Activated CD4-positive, alpha-beta T cell treated with anti-CD3 and anti-CD28 coated beads, Interleukin-2, amount 10 ng/mL, durations not matched to agents 24 days and 14 days (primary cell): ENCODE results near the gene ZNF282. TPM values are rescaled to one million over a fixed set of nuclear protein-coding genes. Genes with fewer than 3 reads are reported as not detected.
"Not testable (repeated sequence)": the region's sequence is repeated elsewhere in the genome, so short reads cannot be mapped to it uniquely, and the experiment has no call there.

Source experiments
- DNase-seq: peaks from one replicate; pipeline ENCODE4 v3.0.0; 2022
- H3K27ac Mint-ChIP-seq: one replicate; pipeline ENCODE4 v1.8.0; 2022; ENCODE audit warnings: mild to moderate bottlenecking, mixed read lengths
- H3K27me3 Mint-ChIP-seq: one replicate; pipeline ENCODE4 v1.8.0; 2022; ENCODE audit warnings: mixed read lengths
- H3K36me3 Mint-ChIP-seq: one replicate; pipeline ENCODE4 v1.8.0; 2022; ENCODE audit warnings: low read depth, mild to moderate bottlenecking, mixed read lengths
- H3K4me1 Mint-ChIP-seq: one replicate; pipeline ENCODE4 v1.8.0; 2021; ENCODE audit warnings: mixed read lengths
- H3K4me3 Mint-ChIP-seq: one replicate; pipeline ENCODE4 v1.8.0; 2022; ENCODE audit warnings: mild to moderate bottlenecking, moderate library complexity, mixed read lengths
- H3K9me3 Mint-ChIP-seq: one replicate; pipeline ENCODE4 v1.8.0; 2021; ENCODE audit warnings: mixed read lengths
- intact Hi-C: fragments of 100-400 bp; cut with micrococcal nuclease; formaldehyde crosslinking; loops from one replicate; pipeline ENCODE4 v1.15.1; 2023
- total RNA-seq: library from RNA; stranded (reverse); gene quantifications from 2 replicates; pipeline ENCODE4 v1.2.3, GENCODE V29; 2022

The ZNF282 gene
- total RNA-seq, 1 donor from 2014 or later = 49.9 TPM

DNA sequence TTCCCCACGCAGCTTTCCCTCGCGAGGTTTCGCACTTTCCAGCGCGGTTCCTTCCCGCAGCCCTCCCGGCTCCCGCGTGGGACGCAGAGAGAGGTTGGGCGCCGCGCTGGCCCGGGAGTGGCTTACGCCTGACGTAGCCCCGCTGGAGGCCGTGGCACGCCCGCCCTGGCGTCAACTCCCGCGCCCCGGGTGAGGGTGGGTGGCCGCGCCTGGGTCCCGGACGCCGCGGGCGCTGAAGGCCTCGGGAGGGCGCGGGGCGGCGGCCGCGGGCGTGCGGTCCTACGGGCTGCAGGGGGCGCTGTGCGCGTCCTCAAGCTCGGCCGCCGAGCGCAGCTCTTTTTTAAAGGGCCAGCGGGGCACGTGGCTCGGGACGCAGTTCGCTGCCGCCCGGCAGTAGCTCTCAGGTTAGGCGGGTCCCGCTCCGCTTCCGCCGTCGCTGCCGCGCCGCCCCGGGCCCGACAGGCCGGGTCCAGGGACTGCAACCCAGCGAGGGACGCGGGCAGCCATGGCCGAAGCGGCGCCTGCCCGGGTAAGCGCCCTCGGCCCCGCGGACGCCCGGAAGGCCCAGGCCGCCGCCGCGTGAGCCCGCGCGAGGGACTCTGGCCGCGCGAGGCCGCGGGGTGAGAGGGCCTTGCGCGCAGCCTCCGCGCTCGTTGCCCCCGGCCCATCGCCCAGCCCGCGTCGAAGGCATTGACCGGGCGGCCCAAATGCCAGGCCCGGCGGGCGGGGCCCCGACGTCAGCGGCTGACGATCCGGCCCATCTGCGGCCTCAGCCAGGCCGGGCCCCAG, 66.7 kb downstream of the ZNF282 start, which contains the start of gene ZNF783:
Gene ZNF783 (plus strand): TSS at position 368 of the 789 bp plus-strand sequence. CDS start 138 bp downstream, at position 506.
- peak; percentile 96 for DNase-seq
- Mint-ChIP-seq H3K36me3 (peaks cover 28% of the 10 kb centered on the region), H3K27ac (peak within 1 kb of the TSS; percentile 97), H3K9me3 (no peaks in the 10 kb centered on the region), H3K4me3 (peak within 1 kb of the TSS; percentile 85), H3K27me3 (no peaks in the 10 kb centered on the region), H3K4me1 (peaks cover 22% of the 10 kb centered on the region)
- intact Hi-C loops = loop anchor here (1.0 to 10.0 kb wide), 7 partner anchors 13 to 235 kb away; partner anchors contain the start of genes PDIA4, ZNF425 and ZNF777

- no peak overlapping the region for H3K27ac Mint-ChIP-seq
Observed at GRCh38 chr7:149266451-149266850, 71.1 kb downstream of the ZNF282 start.

DNA sequence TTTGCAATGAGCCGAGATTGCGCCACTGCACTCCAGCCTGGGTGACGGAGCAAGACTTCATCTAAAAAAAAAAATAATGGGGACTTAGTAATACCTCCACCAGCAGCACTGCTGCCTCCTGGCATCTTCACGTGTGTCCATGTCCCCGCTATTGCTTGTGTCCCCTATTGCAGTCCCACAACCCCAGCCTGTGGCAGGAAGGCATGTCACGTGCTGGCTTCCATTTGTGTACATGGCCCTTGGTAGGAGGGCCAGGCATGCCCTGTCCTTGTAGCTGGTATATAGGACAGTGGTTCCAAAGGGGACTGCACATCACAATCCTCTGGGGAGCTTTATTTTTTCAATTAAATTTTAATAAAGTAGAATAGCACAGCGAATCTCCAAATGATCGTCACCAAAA, 72.4 kb downstream of the ZNF282 start:
- H3K27ac Mint-ChIP-seq = no peak overlapping the region
- DNase-seq = no peak
- peaks cover 9% of the 10 kb centered on the region for H3K4me1 Mint-ChIP-seq
- no peaks in the 10 kb centered on the region for H3K9me3 Mint-ChIP-seq
- H3K36me3 Mint-ChIP-seq = peaks cover 67% of the 10 kb centered on the region
- no peaks in the 10 kb centered on the region for H3K27me3 Mint-ChIP-seq
- intact Hi-C loops = loop anchor here (10.0 kb wide), 1 partner anchor 143 kb away; the partner anchor contains the start of gene ZNF425
- H3K4me3 Mint-ChIP-seq = no peak overlapping the region

More at GRCh38 chr7:149266451-149266850, 71.1 kb downstream of the ZNF282 start:
- intact Hi-C loops = loop anchor here (10.0 kb wide), 1 partner anchor 142 kb away; the partner anchor contains the start of gene ZNF425
- Mint-ChIP-seq H3K36me3 (peaks cover 61% of the 10 kb centered on the region), H3K27me3 (no peaks in the 10 kb centered on the region), H3K4me1 (peaks cover 12% of the 10 kb centered on the region), H3K4me3 (no peak overlapping the region), H3K9me3 (no peaks in the 10 kb centered on the region)
- DNase-seq = no peak

GRCh38 chr7:149274424-149274823, 79.1 kb downstream of the ZNF282 start:
- DNase-seq, H3K27me3 Mint-ChIP-seq, intact Hi-C loops, H3K9me3 Mint-ChIP-seq, H3K4me3 Mint-ChIP-seq, H3K4me1 Mint-ChIP-seq, H3K27ac Mint-ChIP-seq: not testable (repeated sequence)
- peaks cover 68% of the 10 kb centered on the region for H3K36me3 Mint-ChIP-seq

Other genes with a start within 250 kb of the ZNF282 start
- gene PDIA4, start 167.0 kb upstream of the ZNF282 start, total RNA-seq = 137 and 138 TPM in 2 replicates
- gene ZNF786, start 104.8 kb upstream of the ZNF282 start, total RNA-seq = 10.2 and 10.3 TPM in 2 replicates
- gene ZNF425, start 69.2 kb upstream of the ZNF282 start, total RNA-seq = 0.44 and 0.92 TPM in 2 replicates
- 11.7 and 14.2 TPM in 2 replicates for gene ZNF398, start 48.1 kb upstream of the ZNF282 start, total RNA-seq
- gene ZNF212, start 44.1 kb downstream of the ZNF282 start, total RNA-seq = 18.0 and 18.7 TPM in 2 replicates
- gene ZNF783, start 66.7 kb downstream of the ZNF282 start, total RNA-seq = 27.2 and 27.4 TPM in 2 replicates